Hepatic stellate cell (primary cell): Measurements from ENCODE around the gene ARHGAP25.
"Not testable (repeated sequence)": the region's sequence is repeated elsewhere in the genome, so short reads cannot be mapped to it uniquely, and the experiment has no call there.

Experiments used
- DNase-seq: peaks from one replicate; pipeline ENCODE4 v3.0.0; 2011; ENCODE audit warnings: low spot score

The ARHGAP25 gene

DNA sequence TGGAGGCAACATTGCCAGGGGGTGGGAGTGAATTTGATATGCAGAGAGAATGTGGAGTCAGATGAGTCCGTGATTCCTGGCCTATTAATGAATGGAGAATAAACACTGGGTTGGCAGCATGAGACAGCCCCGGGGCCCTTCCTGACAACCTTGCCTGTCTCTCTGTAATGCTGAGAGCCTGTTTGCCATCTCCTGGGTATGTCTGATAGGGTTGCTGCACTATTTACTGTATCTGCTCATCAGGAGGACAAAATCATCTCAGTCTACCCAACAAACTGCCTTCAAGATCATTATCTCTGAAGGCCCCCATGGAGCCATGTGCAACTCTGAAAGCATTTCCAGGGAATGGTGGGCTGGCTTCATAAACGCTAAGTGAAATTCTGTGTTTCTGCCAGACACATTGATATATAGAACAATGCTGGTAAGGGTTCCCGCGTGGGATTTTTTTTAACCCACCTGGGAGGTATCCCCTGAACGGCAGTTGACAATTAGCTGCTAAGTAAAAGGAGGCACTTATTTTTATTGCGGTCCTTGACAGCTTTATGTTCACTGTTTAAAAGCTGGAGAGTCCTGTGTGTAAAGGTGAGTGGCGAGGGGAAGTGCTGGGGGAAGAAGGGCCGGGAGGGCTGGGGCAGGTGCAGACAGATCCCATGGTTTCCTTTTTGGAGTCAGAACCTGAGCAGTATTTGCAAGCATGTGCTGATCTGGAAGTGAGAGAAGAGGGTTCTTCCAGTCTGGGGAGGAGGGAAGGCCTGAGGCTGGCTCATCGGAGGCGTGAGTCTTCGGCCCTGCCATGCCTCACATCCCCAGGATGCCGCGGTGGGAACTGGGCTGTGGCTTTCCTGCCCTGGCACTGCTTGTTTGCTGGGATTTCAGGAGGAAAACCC lies 64.8 kb downstream of the ARHGAP25 start:
- no peak for DNase-seq

GRCh38 chr2:68800027-68800401 lies 65.4 kb downstream of the ARHGAP25 start:
- DNase-seq, result no peak

GRCh38 chr2:68800517-68800916 lies 65.9 kb downstream of the ARHGAP25 start:
- no peak for DNase-seq

DNA sequence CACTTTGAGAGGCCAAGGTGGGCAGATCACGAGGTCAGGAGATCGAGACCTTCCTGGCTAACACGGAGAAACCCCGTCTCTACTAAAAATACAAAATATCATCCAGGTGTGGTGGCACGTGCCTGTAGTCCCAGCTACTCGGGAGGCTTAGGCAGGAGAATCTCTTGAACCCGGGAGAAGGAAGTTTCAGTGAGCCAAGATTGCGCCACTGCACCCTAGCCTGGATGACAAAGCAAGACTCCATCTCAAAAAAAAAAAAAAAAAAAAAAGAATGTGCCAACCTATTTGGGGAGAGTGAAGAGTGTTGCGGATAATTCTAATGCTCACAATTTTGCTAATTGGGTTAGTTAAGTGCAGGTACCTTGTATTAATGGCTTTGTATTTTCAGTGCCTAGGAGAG lies 67.5 kb downstream of the ARHGAP25 start:
- not testable (repeated sequence) for DNase-seq

DNA sequence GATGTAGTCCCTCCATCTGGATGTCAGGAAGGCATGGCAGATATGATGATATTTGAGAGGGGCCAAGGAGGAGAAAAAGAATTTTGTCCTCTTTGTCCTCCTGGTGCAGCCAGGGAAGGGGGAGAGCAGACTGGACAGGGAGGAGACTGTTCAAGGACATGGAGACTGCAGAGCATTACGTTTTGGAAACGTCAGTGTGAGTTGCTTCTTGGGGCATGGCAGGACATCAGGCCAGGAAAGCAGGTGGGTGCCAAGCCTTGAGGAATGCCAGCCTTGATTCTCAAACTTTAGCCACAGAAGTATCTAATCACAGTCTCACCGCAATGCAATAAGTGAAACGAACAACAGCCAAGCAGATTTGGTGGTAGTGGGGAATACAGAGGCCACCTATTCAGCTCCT lies 70.4 kb downstream of the ARHGAP25 start:
- DNase-seq, result no peak

DNA sequence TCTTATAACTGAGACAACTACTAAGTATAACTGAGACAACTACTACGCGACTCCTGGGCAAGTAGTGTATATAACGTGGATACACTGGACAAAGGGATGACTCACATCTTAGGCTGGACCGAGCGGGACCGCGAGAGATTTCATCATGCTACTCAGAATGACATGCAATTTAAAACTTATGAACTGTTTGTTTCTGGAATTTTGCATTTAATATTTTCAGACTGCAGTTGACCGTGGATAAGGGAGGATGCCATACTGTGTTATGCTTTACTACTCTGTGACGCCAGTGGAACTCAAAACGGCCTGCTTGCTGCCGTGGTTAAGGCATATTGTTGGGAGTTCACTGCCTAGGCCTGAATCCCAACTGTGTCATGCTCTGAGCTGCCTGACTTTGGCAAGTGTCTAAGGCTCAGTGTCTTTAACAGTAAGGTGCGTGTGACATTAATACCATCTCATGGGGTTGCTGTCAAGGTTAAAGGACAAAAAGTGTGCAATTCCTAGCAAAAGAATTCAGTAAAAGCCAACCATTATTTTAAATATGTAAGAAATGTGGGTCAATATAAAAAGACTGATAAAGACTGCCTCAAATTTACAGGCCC lies 72.0 kb downstream of the ARHGAP25 start:
- no peak for DNase-seq

DNA sequence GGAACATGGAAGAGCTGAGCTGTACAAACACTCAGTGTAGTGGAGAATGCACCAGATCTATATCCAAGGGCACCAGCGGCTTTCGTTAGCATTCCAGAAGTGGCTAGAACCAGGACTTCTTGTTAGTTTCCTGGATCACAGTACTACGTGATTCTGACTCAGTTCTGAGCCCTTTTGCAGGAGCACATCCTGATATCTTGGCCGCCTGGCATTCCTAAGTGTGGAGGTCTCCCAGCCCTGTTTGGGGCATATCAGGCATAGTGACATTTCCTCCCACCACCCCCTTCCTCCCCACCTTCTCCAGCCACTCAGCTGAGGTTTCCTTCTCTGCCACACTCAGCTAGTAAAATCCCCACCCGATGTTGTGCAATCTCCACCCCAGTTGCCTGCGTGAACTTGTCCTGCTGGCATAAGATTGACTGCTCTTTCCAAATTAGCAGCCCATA lies 73.2 kb downstream of the ARHGAP25 start:
- DNase-seq, result no peak

- DNase-seq, result no peak
Measured at GRCh38 chr2:68809324-68810240, 75.0 kb downstream of the ARHGAP25 start.

DNA sequence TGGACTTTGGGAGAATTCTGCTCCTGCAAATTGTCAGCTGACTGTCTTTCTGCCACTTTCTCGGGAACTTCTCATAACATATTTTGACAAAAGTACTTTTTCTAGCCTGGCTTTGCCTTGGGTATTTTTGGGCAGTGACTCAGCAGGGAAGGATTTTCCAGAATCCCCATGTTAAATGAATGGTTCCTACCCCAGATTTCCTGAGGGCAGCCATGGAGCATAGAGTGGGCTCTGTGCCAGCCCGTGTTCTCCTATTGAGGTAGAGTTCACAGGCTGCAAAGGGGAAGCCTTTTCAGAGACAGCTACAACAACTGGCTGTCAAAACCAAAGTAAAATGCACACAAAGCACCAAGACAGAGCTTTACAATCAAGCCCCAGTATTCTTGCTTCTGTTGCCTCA lies 76.8 kb downstream of the ARHGAP25 start:
- DNase-seq, result peak; percentile 44

DNA sequence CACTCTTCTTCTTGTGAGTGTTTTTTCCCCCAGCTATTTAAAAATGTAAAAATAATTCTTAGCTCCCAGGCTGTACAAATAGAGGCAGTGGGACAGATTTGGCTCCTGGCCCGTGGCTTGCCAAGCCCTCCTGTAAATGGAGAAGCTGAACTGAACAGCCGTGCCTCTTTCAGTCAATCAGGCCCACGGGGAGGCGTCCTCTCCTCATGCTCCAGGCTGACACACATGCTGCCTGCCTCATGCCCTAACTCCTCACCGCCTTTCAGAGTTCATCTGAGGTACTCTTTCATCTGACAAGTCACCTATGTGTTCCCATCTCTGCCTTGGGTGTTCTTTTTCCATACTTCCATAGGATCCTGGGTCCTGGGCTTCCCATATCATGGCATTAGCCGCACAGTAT lies 77.6 kb downstream of the ARHGAP25 start:
- DNase-seq, result no peak

GRCh38 chr2:68813596-68813995 lies 79.0 kb downstream of the ARHGAP25 start:
- DNase-seq, result no peak

GRCh38 chr2:68817306-68817705 lies 82.7 kb downstream of the ARHGAP25 start:
- DNase-seq, result no peak

- DNase-seq, result no peak
Measured at GRCh38 chr2:68819556-68819955, 84.9 kb downstream of the ARHGAP25 start.

GRCh38 chr2:68822207-68822872 lies 87.7 kb downstream of the ARHGAP25 start:
- no peak for DNase-seq

GRCh38 chr2:68824831-68825230 lies 90.2 kb downstream of the ARHGAP25 start:
- peak; percentile 24 for DNase-seq

GRCh38 chr2:68825866-68826265 lies 91.3 kb downstream of the ARHGAP25 start:
- no peak for DNase-seq

DNA sequence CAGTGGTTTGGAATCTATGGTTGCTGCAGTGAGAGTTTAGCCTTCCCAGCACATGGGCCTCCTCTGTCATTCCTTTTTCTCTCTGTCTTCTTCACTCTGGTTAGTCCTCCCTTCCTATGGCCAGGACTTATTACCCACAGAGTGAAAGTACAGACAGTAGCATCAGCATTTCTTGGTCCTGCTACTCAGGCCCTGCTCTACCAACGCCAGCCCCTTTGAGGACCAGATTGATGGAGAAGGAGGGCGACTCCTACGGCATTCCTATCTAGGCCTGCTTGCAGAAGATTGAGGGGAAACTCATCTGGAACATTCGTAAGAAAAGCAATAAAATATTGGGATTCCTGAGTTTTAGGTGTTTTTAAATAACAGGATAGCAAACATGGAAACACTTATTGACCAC lies 93.1 kb downstream of the ARHGAP25 start:
- peak; percentile 9 for DNase-seq

DNA sequence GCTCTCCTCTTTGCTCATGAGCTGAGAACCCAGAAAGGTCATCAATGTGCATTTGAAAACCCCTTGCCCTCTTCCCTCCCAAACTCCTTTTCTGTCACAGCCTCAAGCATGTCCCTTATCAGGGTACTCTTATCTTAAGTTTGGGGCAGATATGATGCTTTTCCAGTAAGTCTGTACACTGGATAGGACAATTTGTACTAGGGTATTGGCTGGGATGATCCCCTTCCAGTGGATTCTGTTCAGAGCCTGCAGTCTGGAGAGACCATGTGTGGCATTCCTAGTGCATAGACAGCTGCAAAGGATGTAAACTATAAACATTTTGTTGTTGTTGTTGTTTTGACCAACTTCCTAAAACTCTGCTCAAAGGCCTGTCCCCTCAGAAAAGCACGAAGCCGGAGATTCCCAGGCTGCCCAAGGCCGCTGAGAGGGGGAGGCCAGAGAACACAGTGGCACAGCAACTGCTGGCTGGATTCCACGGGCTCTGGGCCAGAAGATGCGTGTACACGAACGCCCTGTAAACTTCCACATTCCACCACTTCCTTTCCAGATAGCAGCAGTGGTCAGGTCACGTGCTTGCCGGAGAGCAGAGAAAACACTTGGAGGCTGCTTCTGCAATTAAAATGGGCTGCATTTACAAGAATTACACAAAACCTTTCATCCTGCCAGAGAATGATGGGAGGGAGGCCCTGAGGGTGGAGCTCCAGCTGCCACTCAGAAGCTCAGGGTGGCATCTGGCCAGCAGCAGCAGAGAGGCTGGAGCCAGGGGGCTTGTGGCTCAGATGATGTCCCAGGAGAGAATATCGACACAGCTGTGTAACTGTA lies 94.5 kb downstream of the ARHGAP25 start:
- DNase-seq, result peak; percentile 89

DNA sequence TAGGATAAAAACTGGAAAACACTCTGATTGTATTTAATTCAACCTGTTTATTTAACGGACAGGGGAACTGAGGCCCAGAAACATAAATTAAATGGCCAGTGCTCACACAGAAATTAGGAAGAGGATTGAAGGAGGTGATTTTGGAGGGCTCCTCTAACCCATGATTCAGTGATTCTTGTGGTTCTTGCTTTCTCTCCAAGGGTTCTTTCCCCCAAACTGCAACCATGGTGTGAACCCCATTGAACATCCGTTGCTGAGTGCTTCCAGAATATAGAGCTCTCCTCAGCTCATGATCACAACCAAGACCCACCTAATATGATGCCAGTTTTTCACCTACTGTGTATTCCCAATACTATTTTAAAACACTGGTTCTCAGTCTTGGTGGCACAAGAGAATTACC lies 95.1 kb downstream of the ARHGAP25 start:
- no peak for DNase-seq

DNA sequence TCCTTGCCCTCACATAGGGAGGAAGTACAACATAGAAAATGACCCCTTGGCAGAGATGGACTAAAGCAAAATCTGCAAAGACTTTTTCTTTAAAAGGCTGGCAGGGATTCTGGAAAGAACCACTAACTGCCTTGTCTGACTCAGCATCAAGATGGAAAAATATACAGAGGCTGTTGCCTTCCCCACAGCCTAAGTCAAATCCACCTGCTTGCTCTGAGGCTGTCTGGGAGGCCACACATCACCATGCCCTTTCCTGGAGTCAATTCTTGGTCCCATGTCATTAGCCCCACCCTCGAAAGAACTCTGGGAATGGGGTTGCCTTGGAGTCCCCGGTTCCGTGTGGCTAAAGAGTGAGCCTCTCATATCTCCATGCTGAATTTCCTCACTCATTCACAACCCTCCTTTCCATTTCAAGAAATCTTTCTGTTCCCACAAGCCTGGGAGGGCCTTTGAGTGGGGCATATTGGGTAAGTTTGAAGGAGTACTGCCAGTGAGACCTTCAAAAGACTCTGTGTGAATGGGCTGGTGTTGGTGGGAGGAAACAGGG lies 97.1 kb downstream of the ARHGAP25 start:
- DNase-seq, result peak; percentile 53
